SKM-1 (cell line): ENCODE data around the gene TBC1D9.
A peak's percentile ranks its signal among the peaks of the same experiment; 100 is the strongest.

Experiments
- DNase-seq: peaks from one replicate; lab custom pipeline; 2025; ENCODE audit not compliant: unreplicated experiment; lab: John Stamatoyannopoulos, UW

TBC1D9 gene

DNA sequence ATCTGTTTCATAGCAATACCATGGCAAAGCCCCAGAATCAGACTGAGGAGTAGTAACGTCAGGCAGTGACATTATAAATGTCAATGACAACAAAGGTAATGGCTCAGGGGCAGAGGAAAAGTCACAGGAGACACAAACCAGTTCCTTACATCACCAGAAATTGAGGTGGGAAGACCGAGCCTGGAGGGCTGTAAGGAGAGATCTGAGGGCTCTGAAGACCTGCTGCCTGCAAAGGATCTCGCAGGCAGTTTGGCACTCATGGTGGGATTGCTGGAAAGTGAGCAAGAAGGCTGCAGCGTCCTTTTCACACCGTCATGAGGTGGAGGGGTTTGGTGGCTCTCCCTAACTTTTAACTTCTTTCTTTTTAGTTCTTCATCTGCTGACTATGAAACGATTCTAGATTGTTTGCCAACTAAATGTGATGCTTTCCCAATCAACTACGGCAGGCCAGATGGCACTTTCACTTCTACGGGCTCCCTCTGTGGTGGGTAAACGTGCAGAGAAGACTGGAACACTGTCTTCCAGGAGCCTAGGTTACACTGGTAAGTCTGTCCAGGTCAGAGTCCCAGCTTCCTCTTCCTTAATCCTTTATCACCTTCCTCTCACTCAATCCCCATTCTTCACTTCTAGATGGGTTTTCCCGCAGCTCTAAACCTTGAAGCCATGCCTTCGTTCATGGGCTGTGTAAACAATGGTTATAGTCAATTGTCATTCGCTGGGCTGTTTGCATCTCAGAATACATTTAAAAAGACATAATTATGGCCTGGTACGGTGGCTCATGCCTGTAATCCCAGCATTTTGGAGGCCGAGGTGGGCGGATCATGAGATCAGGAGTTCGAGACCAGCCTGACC is 58.2 kb downstream of the TBC1D9 start:
- DNase-seq = no peak

DNA sequence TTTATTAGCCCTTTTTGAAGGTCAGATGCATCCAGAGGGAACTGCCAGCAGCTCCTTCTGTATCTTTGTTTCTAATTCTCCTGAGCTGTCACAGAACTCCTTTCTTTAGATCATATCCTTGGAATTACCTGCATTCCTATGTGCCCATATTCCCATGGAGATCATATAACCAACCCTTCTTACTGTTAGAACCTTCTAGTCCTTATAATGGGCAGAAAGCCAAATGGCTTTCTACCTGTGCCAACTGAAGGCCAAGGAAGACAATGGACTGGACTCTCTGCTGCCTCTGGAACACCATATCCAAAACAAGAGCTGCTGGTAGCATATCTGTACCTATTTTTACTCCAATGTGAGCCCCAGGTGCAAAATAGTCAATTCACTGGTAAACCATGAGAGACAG is 60.7 kb downstream of the TBC1D9 start:
- DNase-seq = no peak

DNA sequence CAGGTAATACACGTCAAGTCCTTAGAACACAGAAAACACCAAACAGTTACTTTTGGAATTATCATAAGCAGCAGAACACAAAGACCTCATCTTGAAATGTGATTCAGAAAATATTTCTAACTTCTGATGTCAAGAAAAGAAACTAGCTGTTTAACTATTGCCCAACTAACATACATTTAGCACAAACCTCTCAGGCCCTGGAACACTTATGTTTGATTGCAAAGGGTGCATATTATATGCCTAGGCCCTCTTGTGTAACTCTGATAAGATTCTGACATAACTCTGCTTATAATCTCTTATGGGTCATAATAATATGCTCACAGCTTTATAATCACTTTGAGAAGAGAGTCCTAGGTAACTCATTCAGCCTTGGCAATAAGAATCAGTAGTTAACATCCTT is 62.6 kb downstream of the TBC1D9 start:
- DNase-seq = no peak

DNA sequence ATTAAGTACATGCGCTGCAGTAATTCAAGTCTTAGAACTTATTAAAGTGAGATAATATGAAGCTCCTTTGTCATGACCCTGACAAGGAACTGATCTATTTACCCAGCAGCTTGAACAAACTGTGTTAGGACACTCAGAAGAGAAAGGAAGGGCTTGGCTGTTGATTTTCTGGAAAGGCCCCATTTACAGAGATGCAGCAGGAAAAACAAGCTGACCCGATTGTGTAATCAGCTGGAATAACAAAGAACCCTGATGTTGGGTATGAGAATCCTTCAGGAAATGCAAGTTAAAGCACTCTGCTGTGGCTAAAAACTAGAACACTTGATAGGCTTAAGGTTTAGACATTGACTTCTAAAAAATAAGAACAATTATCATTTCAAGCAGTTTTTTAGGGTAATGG is 64.8 kb downstream of the TBC1D9 start:
- DNase-seq = no peak

DNA sequence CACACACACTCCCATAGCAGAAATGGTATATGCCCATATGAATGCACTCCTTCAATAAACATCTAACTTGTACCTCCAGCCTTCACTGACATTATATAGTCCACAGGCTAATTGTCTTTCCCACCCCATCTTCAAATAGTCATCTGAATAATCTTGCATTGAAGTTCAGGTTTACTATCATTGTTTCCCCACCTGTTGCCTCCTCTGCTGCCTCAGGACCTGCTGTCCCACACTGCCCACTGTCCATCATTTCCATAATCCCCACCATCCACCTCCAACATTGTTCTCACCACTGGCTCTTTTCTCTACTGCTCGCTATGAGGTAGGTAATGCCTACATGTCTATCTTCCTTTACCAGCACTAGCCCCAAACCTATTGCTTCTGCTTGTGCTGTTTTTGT is 66.1 kb downstream of the TBC1D9 start:
- no peak for DNase-seq

DNA sequence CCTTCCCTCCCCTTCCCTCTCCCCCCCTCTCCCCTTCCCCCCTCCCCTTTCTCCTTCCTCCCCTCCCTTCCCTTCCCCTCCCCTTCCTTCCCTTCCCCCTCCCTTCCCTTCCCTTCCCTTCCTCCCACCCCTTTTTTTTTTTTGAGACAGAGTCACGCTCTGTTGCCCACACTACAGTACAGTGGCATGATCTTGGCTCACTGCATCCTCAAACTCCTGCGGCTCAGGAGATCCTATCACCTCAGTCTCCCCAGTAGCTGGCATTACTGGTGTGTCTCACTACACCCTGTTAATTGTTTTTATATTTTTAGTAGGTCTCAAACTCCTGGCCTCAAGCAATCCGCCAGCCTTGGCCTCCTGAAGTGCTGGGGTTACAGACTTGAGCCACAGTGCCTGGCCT is 66.6 kb downstream of the TBC1D9 start:
- no peak for DNase-seq

DNA sequence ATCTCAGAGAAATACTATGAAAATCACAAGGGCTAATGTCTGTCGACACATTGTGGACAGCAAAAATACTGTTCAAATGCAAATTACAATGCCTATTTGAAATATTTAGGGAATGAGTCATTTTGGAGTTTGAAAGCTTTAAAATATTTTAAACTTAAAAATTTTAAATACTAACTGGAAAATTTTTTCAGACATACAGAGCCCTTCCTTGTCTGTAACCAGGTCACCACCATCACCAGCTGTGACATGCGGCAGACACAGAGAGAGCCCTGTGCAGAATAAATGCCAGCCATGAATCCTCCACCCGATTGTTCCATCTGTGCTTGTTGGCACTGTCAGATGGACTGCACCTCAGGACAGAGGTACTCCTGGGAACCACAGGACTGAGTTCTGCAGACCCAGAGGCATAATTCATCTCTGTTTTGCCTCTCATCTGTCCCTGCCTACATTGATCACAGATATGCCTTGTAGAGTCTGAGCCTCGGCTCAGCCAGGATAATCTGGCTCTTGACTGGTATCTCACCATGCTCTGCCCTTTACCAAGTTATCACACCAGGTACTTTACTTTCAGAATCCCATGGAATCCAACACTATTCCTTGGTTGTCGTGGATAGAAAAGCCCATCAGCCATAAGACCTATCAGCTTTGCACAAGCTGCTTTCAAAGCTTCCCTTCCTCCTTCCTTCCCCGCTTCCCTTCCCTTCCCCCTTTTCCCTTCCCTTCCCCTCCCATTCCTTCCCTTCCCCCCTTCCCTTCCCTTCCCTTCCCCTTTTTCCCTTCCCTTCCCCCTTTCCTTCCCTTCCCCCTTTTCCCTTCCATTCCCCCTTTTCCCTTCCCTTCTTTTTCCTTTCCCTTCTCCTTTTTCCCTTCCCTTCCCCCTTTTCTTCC is 67.2 kb downstream of the TBC1D9 start:
- no peak for DNase-seq

DNA sequence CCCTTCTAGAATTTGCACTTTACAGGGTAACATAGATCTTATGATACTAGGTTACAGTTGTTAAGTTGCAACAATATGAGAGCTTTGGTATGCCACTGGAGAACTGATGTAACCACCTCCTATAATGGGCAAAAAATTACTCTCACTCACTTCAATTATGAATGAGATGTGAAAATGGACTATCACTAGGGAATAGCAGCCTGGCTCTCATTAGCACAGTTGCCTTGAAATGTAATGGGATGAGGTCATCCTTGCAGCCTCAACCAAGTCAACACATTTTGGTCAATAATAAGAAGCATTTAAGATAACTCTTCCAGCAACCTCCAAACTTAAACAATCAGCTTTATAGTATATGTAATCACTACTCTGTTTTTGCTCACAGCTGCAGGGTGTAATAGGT is 69.4 kb downstream of the TBC1D9 start:
- no peak for DNase-seq

DNA sequence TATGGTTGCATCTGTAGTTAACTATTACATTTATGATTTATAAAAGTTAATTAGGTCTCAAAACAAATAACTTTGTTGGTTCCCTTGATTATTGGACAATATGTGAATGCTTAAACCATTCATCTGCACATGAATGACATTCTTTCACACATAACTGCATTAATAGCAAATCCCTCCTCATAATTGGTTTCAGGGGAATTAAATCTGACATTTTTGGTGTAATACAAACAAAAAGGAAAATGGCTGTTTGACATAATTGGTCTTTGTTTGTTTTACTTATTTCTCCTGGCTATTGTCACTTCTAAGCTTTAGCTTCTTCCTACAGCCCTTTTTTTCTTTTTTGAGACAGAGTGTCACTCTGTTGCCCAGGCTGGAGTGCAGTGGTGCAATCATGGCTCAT is 71.9 kb downstream of the TBC1D9 start:
- no peak for DNase-seq

DNA sequence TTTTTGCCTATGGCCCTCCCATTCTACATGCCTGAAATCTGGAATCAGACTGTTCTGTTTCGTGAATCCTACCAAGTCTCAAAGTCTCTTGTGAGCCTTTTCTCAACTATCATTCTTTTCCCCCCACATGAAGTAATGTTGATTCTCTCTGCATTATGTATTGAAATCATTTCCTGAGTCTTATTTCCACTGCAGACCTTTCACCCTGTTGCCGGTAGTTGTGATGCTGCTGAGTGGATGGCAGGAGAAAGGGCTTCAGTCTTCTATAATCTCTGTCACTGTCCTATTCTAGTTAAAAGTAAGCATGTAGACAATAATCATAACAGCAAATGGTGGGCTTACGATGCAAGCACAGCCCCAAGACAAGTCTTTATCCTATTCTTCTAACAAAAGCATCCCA is 75.0 kb downstream of the TBC1D9 start:
- DNase-seq = no peak

DNA sequence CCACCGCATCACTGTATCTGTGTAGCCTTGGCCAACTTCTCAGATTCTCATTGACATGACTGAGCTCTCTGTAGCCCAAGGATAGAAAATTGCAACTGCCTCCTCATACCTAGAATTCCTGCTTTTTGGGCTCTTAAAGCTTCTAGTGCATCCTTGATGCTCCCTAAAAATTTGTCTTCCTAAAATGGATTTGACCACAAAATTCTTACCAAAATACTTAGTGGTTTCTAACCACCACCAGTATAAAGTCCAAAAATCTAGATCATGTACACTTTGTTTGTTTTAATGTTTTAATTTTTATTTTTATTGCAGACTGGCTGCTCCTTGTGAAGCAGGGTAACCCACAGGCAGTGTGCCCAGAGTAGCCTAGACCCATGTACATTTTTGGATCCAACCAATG is 75.5 kb downstream of the TBC1D9 start:
- DNase-seq = no peak

DNA sequence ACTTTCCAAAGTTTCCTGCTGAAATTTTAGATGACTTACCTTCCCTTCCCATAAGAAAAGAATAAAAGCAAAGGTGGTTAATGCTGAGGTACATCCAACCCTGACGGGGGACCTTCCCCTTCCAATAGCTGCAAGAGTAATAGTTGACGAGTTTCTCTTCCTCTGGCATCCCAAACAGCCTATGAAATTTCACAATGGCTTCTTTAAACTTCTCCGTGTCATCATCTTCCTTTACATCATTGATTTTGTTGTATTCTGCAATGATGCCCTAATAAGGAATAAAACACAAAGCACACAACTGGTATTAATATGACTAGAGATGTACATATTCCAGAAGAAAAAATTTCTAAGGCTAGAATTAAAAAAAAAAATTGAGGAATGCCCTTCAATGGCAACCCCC is 76.6 kb downstream of the TBC1D9 start:
- no peak for DNase-seq

DNA sequence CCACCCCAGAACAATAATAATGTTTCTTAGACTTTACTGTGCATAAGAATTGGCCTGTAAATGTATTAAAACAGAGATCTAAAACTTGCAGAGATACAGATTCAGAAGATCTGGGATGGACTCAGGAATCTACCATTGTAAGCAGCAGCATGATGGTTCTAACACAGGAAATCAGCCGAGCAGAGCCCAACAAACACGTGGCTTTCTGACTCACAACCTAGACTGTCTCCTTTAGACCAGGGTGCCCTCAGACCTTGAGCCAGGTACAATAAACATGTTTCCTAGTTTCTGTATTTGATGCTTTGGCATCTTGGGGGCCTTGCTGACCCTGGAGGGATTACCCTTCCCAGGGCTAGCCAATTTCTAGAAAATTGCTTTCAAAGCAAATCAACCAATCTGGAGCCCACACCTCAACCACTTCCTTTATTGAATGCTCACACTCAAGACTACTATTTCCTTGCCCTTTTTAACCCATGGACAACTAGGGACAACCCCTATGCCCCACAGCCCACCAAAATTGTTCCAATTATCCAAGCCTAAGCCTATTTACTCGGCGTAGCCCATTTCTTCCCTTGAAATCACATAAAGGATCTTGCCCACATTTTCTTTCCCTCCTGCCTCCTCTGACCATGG is 80.5 kb downstream of the TBC1D9 start:
- DNase-seq = no peak

DNA sequence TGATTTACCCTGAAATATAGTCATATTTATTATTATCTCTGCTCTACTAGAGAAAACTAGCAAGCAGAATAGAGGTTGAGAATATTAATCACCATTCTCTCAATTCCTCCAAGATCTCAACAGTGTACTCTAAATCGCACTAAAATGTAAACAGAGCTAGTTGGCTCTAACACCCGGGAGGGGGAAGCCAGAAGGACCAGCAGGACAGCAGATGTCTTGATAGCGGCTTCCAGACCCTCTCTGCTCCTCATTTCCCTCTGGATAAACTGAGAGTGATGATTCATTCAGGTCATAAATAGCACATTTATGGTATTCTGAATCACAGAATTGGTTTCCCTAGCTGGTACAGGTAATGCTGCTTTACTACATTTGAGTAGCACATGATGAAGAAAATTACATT is 82.5 kb downstream of the TBC1D9 start:
- no peak for DNase-seq

DNA sequence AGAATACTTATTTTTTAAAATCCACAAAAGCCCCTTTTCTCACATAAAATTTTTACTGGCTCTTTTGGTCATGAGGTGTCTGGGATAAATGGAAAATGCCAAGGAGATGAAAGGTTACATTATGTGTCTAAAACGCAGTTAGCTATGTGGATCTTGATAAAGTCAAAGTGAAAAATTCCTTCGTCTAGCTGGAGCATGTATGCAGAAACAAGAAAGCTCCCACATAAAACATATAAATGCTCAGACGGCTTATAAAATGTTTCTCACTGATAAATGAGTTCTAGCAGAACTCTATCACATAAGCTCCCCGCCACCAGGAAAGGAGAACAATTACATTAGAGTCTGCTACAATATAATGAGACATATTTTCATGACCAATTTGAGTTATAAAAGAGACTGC is 83.8 kb downstream of the TBC1D9 start:
- no peak for DNase-seq

DNA sequence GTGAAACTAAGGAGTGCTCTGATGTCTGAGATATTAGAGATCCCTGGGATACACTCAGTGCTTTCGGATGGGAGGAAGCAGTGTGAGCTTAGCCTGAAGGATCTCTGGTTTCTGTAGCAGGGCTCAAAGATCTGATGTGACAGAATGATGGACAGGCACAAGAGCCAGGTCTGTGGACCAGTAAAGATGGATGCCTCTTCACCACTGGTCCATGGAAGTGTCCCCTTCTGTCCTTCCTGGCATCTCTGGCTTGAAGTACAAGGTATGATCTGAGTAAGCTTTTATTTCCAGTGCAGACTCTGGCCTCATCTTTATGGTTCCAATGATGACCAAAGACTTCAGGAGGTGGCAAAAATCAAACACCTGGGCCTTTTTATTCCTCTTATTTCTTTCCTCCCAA is 88.1 kb downstream of the TBC1D9 start:
- DNase-seq = no peak

DNA sequence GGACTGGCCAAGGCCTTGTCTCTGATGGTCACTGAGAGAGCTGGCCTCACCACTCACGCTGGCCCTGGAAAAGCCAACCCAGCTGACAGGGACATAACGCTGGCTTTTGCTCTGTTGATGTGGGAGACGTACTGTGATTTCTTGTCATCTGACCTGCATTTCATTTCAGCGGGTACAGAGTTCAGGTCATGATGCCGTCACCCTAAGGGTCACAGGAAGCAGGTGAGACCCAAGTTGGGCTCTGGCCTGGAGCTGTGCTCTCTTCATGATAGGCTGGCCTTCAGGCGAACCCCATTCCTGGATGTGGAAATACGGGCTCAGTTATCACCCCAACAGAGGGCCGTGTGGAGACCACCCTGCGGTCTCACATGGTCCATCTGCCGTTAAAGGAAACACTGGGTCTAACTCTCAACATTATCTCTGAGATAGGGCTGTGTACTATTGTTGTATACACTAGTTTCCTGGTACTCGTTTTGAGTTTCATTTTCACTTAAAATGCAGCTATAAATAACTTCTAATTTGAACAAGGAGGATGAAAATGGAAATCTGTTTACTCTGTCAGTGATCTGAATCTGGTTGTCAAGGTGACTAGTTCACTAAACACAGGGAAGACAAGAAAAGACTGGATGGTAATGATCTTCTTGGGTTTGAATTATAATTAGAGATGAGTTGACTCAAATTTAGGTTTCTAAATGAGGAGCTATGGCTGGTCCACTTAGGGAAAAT is 89.1 kb downstream of the TBC1D9 start:
- DNase-seq = no peak

DNA sequence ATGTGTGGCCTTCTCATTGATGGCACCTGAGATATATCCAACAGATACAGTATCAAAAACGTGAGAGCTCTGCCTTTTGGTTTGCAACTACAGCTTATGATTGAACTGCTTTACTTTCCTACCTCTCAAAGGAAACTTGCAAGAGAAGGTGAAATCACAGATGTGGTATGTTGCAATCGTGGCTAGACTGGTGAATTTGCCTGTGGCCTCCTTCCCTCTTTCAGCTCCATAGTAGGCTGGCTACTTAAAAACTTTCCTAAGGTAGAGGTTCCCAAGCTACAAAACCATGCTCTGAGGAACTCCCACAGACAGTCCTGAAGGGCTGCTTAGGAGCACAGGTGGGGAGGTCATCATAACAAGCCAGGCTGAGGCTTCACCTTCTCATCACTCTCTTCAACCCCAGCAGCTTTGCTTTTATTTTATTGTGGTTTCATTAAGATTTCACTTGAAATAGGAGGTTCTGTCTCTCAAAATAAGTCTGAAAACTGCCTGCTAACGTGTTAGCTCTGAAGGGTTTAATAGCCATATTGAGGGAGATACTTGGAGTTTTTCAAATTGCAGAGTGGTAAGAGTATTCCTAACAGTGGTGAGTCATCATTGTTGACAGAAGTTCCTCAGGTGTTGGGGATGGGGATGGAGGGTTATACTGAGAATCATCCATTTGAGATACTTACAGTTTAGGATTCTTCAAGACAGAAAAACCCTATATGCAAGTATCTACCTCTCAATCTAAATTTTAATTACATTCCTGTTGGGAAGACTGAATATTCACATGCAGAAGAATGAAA is 93.9 kb downstream of the TBC1D9 start:
- DNase-seq = peak; percentile 34

DNA sequence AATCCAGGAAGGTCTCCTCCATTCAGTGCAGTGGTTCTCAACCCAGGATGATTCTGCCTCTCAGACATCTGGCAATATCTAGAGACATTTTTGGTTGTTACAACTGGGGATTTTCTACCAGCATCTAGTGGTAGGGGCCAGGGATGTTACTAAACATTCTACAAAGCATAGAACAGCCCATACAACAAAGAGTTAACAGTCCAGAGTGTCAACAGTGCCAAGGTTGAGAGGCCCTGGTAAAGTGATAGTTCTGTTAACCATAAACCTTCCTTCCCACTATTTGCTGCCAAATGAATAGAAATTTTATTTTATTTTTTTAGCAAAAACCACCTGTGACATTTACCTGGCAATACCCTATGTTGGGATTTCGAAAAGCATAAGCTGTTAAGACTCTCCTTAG is 94.6 kb downstream of the TBC1D9 start:
- DNase-seq = no peak

DNA sequence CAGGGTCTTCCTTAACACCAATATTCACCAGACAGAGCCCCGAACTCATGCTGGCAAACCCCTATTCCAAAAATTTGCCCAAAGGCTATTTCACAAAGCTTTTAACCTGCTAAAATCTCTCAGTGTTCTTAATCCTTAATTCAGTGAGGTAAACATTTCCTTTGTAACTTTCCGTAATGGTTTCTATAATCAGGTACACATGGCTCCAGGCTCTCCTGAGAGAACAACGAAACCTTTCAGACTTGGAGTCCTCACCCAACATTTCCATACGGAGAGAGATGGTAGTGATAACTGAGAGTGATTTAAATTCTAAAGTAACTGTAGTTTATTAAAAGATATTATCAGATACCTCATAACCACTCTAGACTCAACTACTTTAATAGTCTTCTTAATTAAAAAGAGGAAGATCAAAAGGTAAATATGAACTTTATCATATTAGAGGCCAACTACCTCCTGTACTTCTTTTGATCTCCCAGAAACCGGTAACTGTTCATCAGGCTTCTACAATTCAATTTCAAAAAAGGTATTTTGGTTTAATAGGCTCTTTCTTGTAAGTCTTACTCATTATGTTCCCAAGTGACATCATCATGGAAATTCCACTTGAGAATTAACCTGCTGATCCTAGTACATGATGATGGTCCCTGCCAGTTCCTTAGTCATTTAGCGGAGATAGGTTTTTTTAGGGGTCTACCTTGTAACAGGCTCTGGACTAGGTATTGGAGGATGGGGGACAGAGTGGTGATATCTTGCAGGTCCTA is 96.1 kb downstream of the TBC1D9 start:
- DNase-seq = no peak
